Activated T-cell treated with anti-CD3 and anti-CD28 coated beads for 24 hours (primary cell): Measurements from ENCODE around the gene CREB3L1.

Source experiments
- DNase-seq: peaks from one replicate; pipeline ENCODE4 v3.0.0-alpha.2; 2020; ENCODE audit warnings: low read depth

The CREB3L1 gene

GRCh38 chr11:46366661-46367161, 89.2 kb downstream of the CREB3L1 start:
- DNase-seq, result no peak

- peak; percentile 67 for DNase-seq
Measured at GRCh38 chr11:46367244-46367915, 89.9 kb downstream of the CREB3L1 start.

GRCh38 chr11:46367916-46368267, 90.4 kb downstream of the CREB3L1 start:
- no peak for DNase-seq

GRCh38 chr11:46369458-46370152, 92.1 kb downstream of the CREB3L1 start:
- peak; percentile 46 for DNase-seq

GRCh38 chr11:46370253-46370652, 92.8 kb downstream of the CREB3L1 start:
- DNase-seq, result no peak
